ENCODE results near the gene ERCC8. TPM values are rescaled to one million over a fixed set of nuclear protein-coding genes. Genes with fewer than 3 reads are reported as not detected.

ERCC8 gene
- total RNA-seq, 1 donor from 2014 or later, result 11.2 TPM

GRCh38 chr5:60842871-60843385, 101.9 kb downstream of the ERCC8 start:
- intact Hi-C loops (cut with micrococcal nuclease), result loop anchor here (5.0 to 10.0 kb wide), 2 partner anchors 138 to 166 kb away; partner anchors contain the start of gene DEPDC1B
- H3K27ac Mint-ChIP-seq, result no peak overlapping the region
- peak overlapping the region; percentile 80 for H3K4me3 Mint-ChIP-seq
- no peak for TF ChIP-seq CTCF (IDR thresholded peaks at IDR 0.05)
- POLR2A ChIA-PET, result no interaction called here
- CTCF ChIA-PET, result no interaction called here
- DNase-seq (no peak), ATAC-seq (ENCODE audit: low read depth) (no peak)
- H3K27me3 Mint-ChIP-seq, result peaks cover 60% of the 10 kb centered on the region
- no peaks in the 10 kb centered on the region for H3K9me3 Mint-ChIP-seq
- H3K4me1 Mint-ChIP-seq, result peaks cover 11% of the 10 kb centered on the region
- no peaks in the 10 kb centered on the region for H3K36me3 Mint-ChIP-seq (ENCODE audit: low read depth)

GRCh38 chr5:60841361-60841760, 103.5 kb downstream of the ERCC8 start:
- H3K9me3 Mint-ChIP-seq, result no peaks in the 10 kb centered on the region
- no peak for TF ChIP-seq CTCF (IDR thresholded peaks at IDR 0.05)
- ChIA-PET CTCF (no interaction called here), POLR2A (no interaction called here)
- H3K36me3 Mint-ChIP-seq (ENCODE audit: low read depth), result no peaks in the 10 kb centered on the region
- intact Hi-C loops (cut with micrococcal nuclease), result loop anchor here (5.0 to 10.0 kb wide), 2 partner anchors 137 to 164 kb away; partner anchors contain the start of gene DEPDC1B
- no peak overlapping the region for H3K27ac Mint-ChIP-seq
- no peak for ATAC-seq (ENCODE audit: low read depth)
- no peak overlapping the region for H3K4me3 Mint-ChIP-seq
- peaks cover 57% of the 10 kb centered on the region for H3K27me3 Mint-ChIP-seq
- DNase-seq, result no peak
- H3K4me1 Mint-ChIP-seq, result peaks cover 11% of the 10 kb centered on the region

GRCh38 chr5:60836131-60836530, 108.7 kb downstream of the ERCC8 start:
- H3K4me1 Mint-ChIP-seq, result no peaks in the 10 kb centered on the region
- no peak overlapping the region for H3K4me3 Mint-ChIP-seq
- H3K27me3 Mint-ChIP-seq, result peaks cover 18% of the 10 kb centered on the region
- ChIA-PET CTCF (no interaction called here), POLR2A (no interaction called here)
- TF ChIP-seq CTCF (IDR thresholded peaks at IDR 0.05), result no peak
- H3K27ac Mint-ChIP-seq, result no peak overlapping the region
- intact Hi-C loops (cut with micrococcal nuclease), result no loop called here
- H3K36me3 Mint-ChIP-seq (ENCODE audit: low read depth), result no peaks in the 10 kb centered on the region
- no peak for DNase-seq
- no peak for ATAC-seq (ENCODE audit: low read depth)
- H3K9me3 Mint-ChIP-seq, result no peaks in the 10 kb centered on the region

- Mint-ChIP-seq H3K36me3 (ENCODE audit: low read depth) (no peaks in the 10 kb centered on the region), H3K27me3 (peaks cover 17% of the 10 kb centered on the region), H3K27ac (no peak overlapping the region), H3K9me3 (no peaks in the 10 kb centered on the region), H3K4me3 (no peak overlapping the region), H3K4me1 (no peaks in the 10 kb centered on the region)
- no peak for TF ChIP-seq CTCF (IDR thresholded peaks at IDR 0.05)
- DNase-seq (no peak), ATAC-seq (ENCODE audit: low read depth) (no peak)
- POLR2A ChIA-PET, result interaction anchor here (0.6 kb wide), 1 partner anchor 15 kb away, joined by 6 read pairs; no protein-coding TSS in a partner anchor
- CTCF ChIA-PET, result no interaction called here
- intact Hi-C loops (cut with micrococcal nuclease), result no loop called here
Measured at GRCh38 chr5:60835554-60835953, 109.3 kb downstream of the ERCC8 start.

GRCh38 chr5:60833520-60833919, 111.3 kb downstream of the ERCC8 start:
- no peaks in the 10 kb centered on the region for H3K36me3 Mint-ChIP-seq (ENCODE audit: low read depth)
- H3K4me1 Mint-ChIP-seq, result no peaks in the 10 kb centered on the region
- intact Hi-C loops (cut with micrococcal nuclease), result no loop called here
- no peaks in the 10 kb centered on the region for H3K9me3 Mint-ChIP-seq
- TF ChIP-seq CTCF (IDR thresholded peaks at IDR 0.05), result no peak
- ATAC-seq (ENCODE audit: low read depth), result no peak
- ChIA-PET POLR2A (no interaction called here), CTCF (no interaction called here)
- H3K4me3 Mint-ChIP-seq, result no peak overlapping the region
- H3K27ac Mint-ChIP-seq, result no peak overlapping the region
- no peak for DNase-seq
- H3K27me3 Mint-ChIP-seq, result peaks cover 6% of the 10 kb centered on the region

Measured in activated B cell treated with CpG ODN at 0.5 μM for 24 hours (primary cell).